CD4-positive, alpha-beta memory T cell (primary cell): ENCODE results near the gene LDLR. TPM values are rescaled to one million over a fixed set of nuclear protein-coding genes. Genes with fewer than 3 reads are reported as not detected.
A peak's percentile ranks its signal among the peaks of the same experiment; 100 is the strongest.
"Not testable (repeated sequence)": the region's sequence is repeated elsewhere in the genome, so short reads cannot be mapped to it uniquely, and the experiment has no call there.

Experiments used
- CTCF ChIA-PET: fragments of 350-600 bp; sonication (Branson Sonifier 250); formaldehyde crosslinking; loops from one replicate; lab custom pipeline; 2021; ENCODE audit warnings: inconsistent platforms; ENCODE audit not compliant: partially characterized antibody; lab: Charles Lee
- POLR2A ChIA-PET: fragments of 350-600 bp; sonication (Branson Sonifier 250); formaldehyde crosslinking; loops from one replicate; lab custom pipeline; 2021; ENCODE audit not compliant: partially characterized antibody; lab: Charles Lee
- DNase-seq, 5 donors: peaks; one replicate each; pipeline versions ENCODE4 v3.0.0 to v3.0.0-alpha.2; 2020 to 2022; ENCODE audit warnings: mixed read lengths in 1 of 5
- H3K27ac ChIP-seq: one replicate; pipeline ENCODE4 v1.7.0; 2013; ENCODE audit warnings: low read depth, low read length
- H3K27me3 ChIP-seq: 2 replicates; pipeline ENCODE4 v1.7.0; 2013; ENCODE audit warnings: mild to moderate bottlenecking, low read length, moderate library complexity; ENCODE audit not compliant: insufficient read depth
- H3K36me3 ChIP-seq: 2 replicates; pipeline ENCODE4 v1.7.0; 2013; ENCODE audit warnings: mild to moderate bottlenecking, low read length, moderate library complexity; ENCODE audit not compliant: insufficient read depth
- H3K4me1 ChIP-seq: 2 replicates; pipeline ENCODE4 v1.7.0; 2013; ENCODE audit warnings: mild to moderate bottlenecking, low read length, moderate library complexity; ENCODE audit not compliant: insufficient read depth
- H3K4me3 ChIP-seq, 2 donors: one replicate each; pipeline ENCODE4 v1.7.0; 2013; ENCODE audit warnings: low read length in 2 of 2, mild to moderate bottlenecking in 1 of 2
- H3K9me3 ChIP-seq, 2 donors: one replicate each; pipeline ENCODE4 v1.7.0; 2013; ENCODE audit warnings: low read length in 2 of 2, control low read depth in 1 of 2; ENCODE audit not compliant: control insufficient read depth in 1 of 2
- H3K27ac Mint-ChIP-seq, 7 donors: one replicate each; pipeline ENCODE4 v1.8.0; 2020 to 2021; ENCODE audit warnings: mixed read lengths in 7 of 7, mild to moderate bottlenecking in 6 of 7, inconsistent platforms in 3 of 7, moderate library complexity in 3 of 7
- H3K27me3 Mint-ChIP-seq, 2 donors: one replicate each; pipeline ENCODE4 v1.8.0; 2020 to 2021; ENCODE audit warnings: mixed read lengths in 2 of 2
- H3K36me3 Mint-ChIP-seq, 2 donors: one replicate each; pipeline ENCODE4 v1.8.0; 2020 to 2021; ENCODE audit warnings: mixed read lengths in 2 of 2, inconsistent platforms in 1 of 2, mild to moderate bottlenecking in 1 of 2
- H3K4me1 Mint-ChIP-seq, 4 donors: one replicate each; pipeline ENCODE4 v1.8.0; 2020 to 2021; ENCODE audit warnings: mixed read lengths in 4 of 4, mild to moderate bottlenecking in 1 of 4
- H3K4me3 Mint-ChIP-seq, 8 donors: one replicate each; pipeline ENCODE4 v1.8.0; 2020 to 2021; ENCODE audit warnings: mixed read lengths in 8 of 8, mild to moderate bottlenecking in 7 of 8, moderate library complexity in 6 of 8, inconsistent platforms in 3 of 8
- H3K9me3 Mint-ChIP-seq, 8 donors: one replicate each; pipeline ENCODE4 v1.8.0; 2020 to 2021; ENCODE audit warnings: mixed read lengths in 8 of 8, mild to moderate bottlenecking in 5 of 8, inconsistent platforms in 3 of 8, moderate library complexity in 1 of 8
- intact Hi-C: fragments of 100-400 bp; cut with micrococcal nuclease; formaldehyde crosslinking; loops from one replicate; pipeline ENCODE4 v1.15.1; 2023
- polyA plus RNA-seq, 2 donors: library from polyadenylated mRNA; unstranded; fragments of 300-500 nt; fragmentation: Illumina TruSeq; gene quantifications; one replicate each; pipeline ENCODE4 v1.2.3, GENCODE V29; 2021
- total RNA-seq, 2 experiments: library from RNA; stranded (reverse); gene quantifications; one replicate each; pipeline ENCODE4 v1.2.3, GENCODE V29; 2021

Gene LDLR
- total and polyA plus RNA-seq, 4 experiments from 2014 or later, result 4.4 to 27.0 (median 15.4) TPM

GRCh38 chr19:11100049-11100448, 10.8 kb downstream of the LDLR start:
- POLR2A ChIA-PET, result interaction anchor here (1.9 kb wide), 1 partner anchor 10 kb away, joined by 13 read pairs; the partner anchor contains the start of gene LDLR
- H3K36me3 Mint-ChIP-seq, result peaks cover 29 to 40% of the 10 kb centered on the region in 2 donors

GRCh38 chr19:11101057-11101456, 11.8 kb downstream of the LDLR start:
- H3K9me3 Mint-ChIP-seq, result peaks cover 0 to 9% (median 2%) of the 10 kb centered on the region in 8 donors
- ChIA-PET CTCF (interaction anchor here (0.6 to 3.5 kb wide), 2 partner anchors 25 to 97 kb away, joined by 3 to 13 read pairs; no protein-coding TSS in a partner anchor), POLR2A (interaction anchor here (0.6 to 1.9 kb wide), 2 partner anchors 9 to 11 kb away, joined by 3 to 13 read pairs; partner anchors contain the start of gene LDLR)
- H3K27me3 Mint-ChIP-seq, result no peaks in the 10 kb centered on the region
- Histone ChIP-seq H3K4me1 (peaks cover 21% of the 10 kb centered on the region), H3K9me3 (no peaks in the 10 kb centered on the region), H3K4me3 (no peak overlapping the region), H3K36me3 (peaks cover 29% of the 10 kb centered on the region), H3K27ac (no peak overlapping the region), H3K27me3 (no peaks in the 10 kb centered on the region)
- intact Hi-C loops, result no loop called here
- no peak for DNase-seq
- peaks cover 29 to 40% of the 10 kb centered on the region in 2 donors for H3K36me3 Mint-ChIP-seq
- H3K4me3 Mint-ChIP-seq, result no peak overlapping the region
- H3K27ac Mint-ChIP-seq, result no peak overlapping the region
- H3K4me1 Mint-ChIP-seq, result peaks cover 10 to 18% (median 14%) of the 10 kb centered on the region in 4 donors

More at GRCh38 chr19:11100049-11100448, 10.8 kb downstream of the LDLR start:
- Histone ChIP-seq H3K9me3 (no peaks in the 10 kb centered on the region), H3K27me3 (no peaks in the 10 kb centered on the region), H3K36me3 (peaks cover 22% of the 10 kb centered on the region), H3K4me3 (no peak overlapping the region), H3K4me1 (peaks cover 31% of the 10 kb centered on the region), H3K27ac (no peak overlapping the region)
- H3K9me3 Mint-ChIP-seq, result peaks cover 0 to 9% (median 2%) of the 10 kb centered on the region in 8 donors
- CTCF ChIA-PET, result interaction anchor here (0.6 to 3.5 kb wide), 2 partner anchors 24 to 26 kb away, joined by 3 to 13 read pairs; no protein-coding TSS in a partner anchor
- H3K4me3 Mint-ChIP-seq, result peak overlapping the region in 1 of 8 donors; percentile 57
- peaks cover 14 to 28% (median 22%) of the 10 kb centered on the region in 4 donors for H3K4me1 Mint-ChIP-seq
- no peak for DNase-seq
- H3K27me3 Mint-ChIP-seq, result no peaks in the 10 kb centered on the region
- intact Hi-C loops, result no loop called here
- peak overlapping the region in 3 of 7 donors; percentile 4 to 61 (median 35) for H3K27ac Mint-ChIP-seq

GRCh38 chr19:11102944-11103343, 13.7 kb downstream of the LDLR start:
- H3K27me3 Mint-ChIP-seq, result no peaks in the 10 kb centered on the region
- intact Hi-C loops, result no loop called here
- Histone ChIP-seq H3K4me3 (no peak overlapping the region), H3K4me1 (peaks cover 6% of the 10 kb centered on the region), H3K27ac (no peak overlapping the region), H3K36me3 (peaks cover 41% of the 10 kb centered on the region), H3K9me3 (no peaks in the 10 kb centered on the region), H3K27me3 (no peaks in the 10 kb centered on the region)
- ChIA-PET POLR2A (no interaction called here), CTCF (interaction anchor here (0.6 kb wide), 1 partner anchor 168 kb away, joined by 3 read pairs; no protein-coding TSS in a partner anchor)
- no peak for DNase-seq
- peaks cover 3 to 7% (median 7%) of the 10 kb centered on the region in 4 donors for H3K4me1 Mint-ChIP-seq
- peak overlapping the region in 1 of 7 donors; percentile 37 for H3K27ac Mint-ChIP-seq
- no peak overlapping the region for H3K4me3 Mint-ChIP-seq
- peaks cover 33 to 40% of the 10 kb centered on the region in 2 donors for H3K36me3 Mint-ChIP-seq
- H3K9me3 Mint-ChIP-seq, result peaks cover 0 to 9% (median 1%) of the 10 kb centered on the region in 8 donors

GRCh38 chr19:11103667-11104066, 14.4 kb downstream of the LDLR start:
- H3K4me3 ChIP-seq, H3K4me1 ChIP-seq, H3K4me1 Mint-ChIP-seq, H3K27me3 Mint-ChIP-seq, H3K27ac ChIP-seq, H3K27me3 ChIP-seq, H3K9me3 ChIP-seq, H3K4me3 Mint-ChIP-seq, intact Hi-C loops, H3K9me3 Mint-ChIP-seq, DNase-seq: not testable (repeated sequence)
- POLR2A ChIA-PET, result interaction anchor here (1.0 kb wide), 1 partner anchor 14 kb away, joined by 3 read pairs; no protein-coding TSS in a partner anchor
- CTCF ChIA-PET, result interaction anchor here (1.2 kb wide), 1 partner anchor 8 kb away, joined by 5 read pairs; no protein-coding TSS in a partner anchor
- Mint-ChIP-seq H3K36me3 (peaks cover 36 to 45% of the 10 kb centered on the region in 2 donors), H3K27ac (peak overlapping the region in 3 of 7 donors; percentile 37 to 79 (median 64))
- H3K36me3 ChIP-seq, result peaks cover 45% of the 10 kb centered on the region

- Mint-ChIP-seq H3K36me3 (peaks cover 33 to 45% of the 10 kb centered on the region in 2 donors), H3K27ac (no peak overlapping the region), H3K27me3 (no peaks in the 10 kb centered on the region), H3K4me1 (peaks cover under 1 to 3% (median 1%) of the 10 kb centered on the region in 4 donors), H3K4me3 (no peak overlapping the region), H3K9me3 (no peaks in the 10 kb centered on the region)
- H3K4me1 ChIP-seq, result no peaks in the 10 kb centered on the region
- POLR2A ChIA-PET, result interaction anchor here (1.7 kb wide), 1 partner anchor 9 kb away, joined by 7 read pairs; no protein-coding TSS in a partner anchor
- H3K27me3 ChIP-seq, result no peaks in the 10 kb centered on the region
- intact Hi-C loops, result no loop called here
- CTCF ChIA-PET, result interaction anchor here (0.9 to 1.3 kb wide), 3 partner anchors 21 to 70 kb away, joined by 3 to 5 read pairs (median 3); no protein-coding TSS in a partner anchor
- no peaks in the 10 kb centered on the region for H3K9me3 ChIP-seq
- H3K27ac ChIP-seq, result no peak overlapping the region
- H3K4me3 ChIP-seq, result no peak overlapping the region
- peaks cover 45% of the 10 kb centered on the region for H3K36me3 ChIP-seq
- no peak for DNase-seq
Observed at GRCh38 chr19:11105014-11105636, 15.9 kb downstream of the LDLR start.

- DNase-seq, result no peak
- Histone ChIP-seq H3K27me3 (no peaks in the 10 kb centered on the region), H3K36me3 (peaks cover 50% of the 10 kb centered on the region), H3K9me3 (no peaks in the 10 kb centered on the region), H3K4me3 (no peak overlapping the region), H3K27ac (no peak overlapping the region), H3K4me1 (no peaks in the 10 kb centered on the region)
- Mint-ChIP-seq H3K27me3 (no peaks in the 10 kb centered on the region), H3K4me1 (no peaks in the 10 kb centered on the region), H3K36me3 (peaks cover 30 to 47% of the 10 kb centered on the region in 2 donors), H3K27ac (peak overlapping the region in 1 of 7 donors; percentile 27), H3K9me3 (no peaks in the 10 kb centered on the region), H3K4me3 (no peak overlapping the region)
- ChIA-PET POLR2A (no interaction called here), CTCF (no interaction called here)
- intact Hi-C loops, result no loop called here
Observed at GRCh38 chr19:11106477-11106876, 17.2 kb downstream of the LDLR start.

- ChIA-PET CTCF (interaction anchor here (1.1 to 7.2 kb wide), 3 partner anchors 17 to 73 kb away, joined by 3 to 34 read pairs (median 17); no protein-coding TSS in a partner anchor), POLR2A (interaction anchor here (0.7 kb wide), 1 partner anchor 14 kb away, joined by 4 read pairs; no protein-coding TSS in a partner anchor)
- H3K27me3 ChIP-seq, result no peaks in the 10 kb centered on the region
- H3K27me3 Mint-ChIP-seq, result no peaks in the 10 kb centered on the region
- H3K36me3 ChIP-seq, result peaks cover 50% of the 10 kb centered on the region
- H3K4me3 Mint-ChIP-seq, result no peak overlapping the region
- no peak overlapping the region for H3K27ac ChIP-seq
- H3K27ac Mint-ChIP-seq, result no peak overlapping the region
- no peaks in the 10 kb centered on the region for H3K9me3 ChIP-seq
- no peaks in the 10 kb centered on the region for H3K4me1 Mint-ChIP-seq
- peaks cover 22 to 41% of the 10 kb centered on the region in 2 donors for H3K36me3 Mint-ChIP-seq
- no peak overlapping the region for H3K4me3 ChIP-seq
- H3K4me1 ChIP-seq, result no peaks in the 10 kb centered on the region
- intact Hi-C loops, result no loop called here
- no peak for DNase-seq
- H3K9me3 Mint-ChIP-seq, result no peaks in the 10 kb centered on the region
Observed at GRCh38 chr19:11108746-11109145, 19.5 kb downstream of the LDLR start.
